ENCODE data around the gene MDP1.

MDP1 gene

GRCh38 chr14:24252289-24253124 is 36.6 kb upstream of the MDP1 start:
- H2AK5ac ChIP-seq (ENCODE audit: low read length): no peak overlapping the region
- WGBS (ENCODE audit: extremely low coverage, insufficient coverage, insufficient read length): no CpG with 5 or more reads among the region's 11 CpGs
- H3K9ac ChIP-seq (ENCODE audit: low read length): no peak overlapping the region

DNA sequence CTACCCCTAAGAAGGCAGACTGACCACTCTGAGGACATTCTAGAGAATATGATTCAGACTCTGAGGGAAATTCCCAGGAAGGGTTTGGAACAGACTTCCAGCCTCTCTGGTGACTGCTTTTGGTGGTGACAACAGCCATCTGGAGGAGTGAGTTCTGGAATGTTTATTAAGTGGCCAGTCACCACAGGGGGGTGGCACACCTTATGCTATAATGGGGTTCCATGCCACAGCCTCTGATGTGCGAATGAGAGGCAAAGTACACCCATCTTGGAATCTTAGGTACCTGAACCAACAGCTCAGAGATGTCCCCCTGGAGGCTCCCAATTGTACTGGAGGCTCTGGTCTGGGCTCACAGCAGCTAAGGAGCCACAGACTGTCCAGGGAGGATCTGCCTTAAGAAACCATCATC is 36.0 kb upstream of the MDP1 start:
- no peak overlapping the region for H2BK120ac ChIP-seq (ENCODE audit: insufficient read depth, low read length, poor library complexity)
- H3K4me1 ChIP-seq (ENCODE audit: control insufficient read depth in 1 of 2, insufficient read depth in 2 of 2, low read length in 2 of 2): peaks cover 3 to 4% of the 10 kb centered on the region in 2 experiments
- H3K36me3 ChIP-seq (ENCODE audit: control insufficient read depth in 1 of 2, insufficient read depth in 2 of 2, low read length in 2 of 2): peaks cover 53 to 61% of the 10 kb centered on the region in 2 experiments
- no peak overlapping the region for H3K14ac ChIP-seq (ENCODE audit: low read length)
- H4K91ac ChIP-seq (ENCODE audit: low read depth, low read length): peak overlapping the region; percentile 53
- no peak overlapping the region for H3K4ac ChIP-seq (ENCODE audit: low read depth, low read length)
- no peak overlapping the region for H3K18ac ChIP-seq (ENCODE audit: low read length)
- H3K9me3 ChIP-seq (ENCODE audit: insufficient read depth, low read depth, low read length): peaks cover 1% of the 10 kb centered on the region
- H4K12ac ChIP-seq (ENCODE audit: low read depth, low read length): no peak overlapping the region
- no peak overlapping the region for H3K9ac ChIP-seq (ENCODE audit: low read length)
- no peak overlapping the region for H2BK5ac ChIP-seq (ENCODE audit: low read depth, low read length, poor library complexity)
- no peak overlapping the region for H2AFZ ChIP-seq (ENCODE audit: insufficient read depth, low read length, poor library complexity)
- no CpG with 5 or more reads among the region's 1 CpG for WGBS (ENCODE audit: extremely low coverage, insufficient coverage, insufficient read length)
- no peaks in the 10 kb centered on the region for H3K27me3 ChIP-seq (ENCODE audit: insufficient read depth, low read length)
- H3K23ac ChIP-seq (ENCODE audit: low read length): no peak overlapping the region
- peak in 1 of 2 donors; percentile 18 for DNase-seq
- H3K4me3 ChIP-seq (ENCODE audit: low read depth, low read length): no peak overlapping the region
- H4K8ac ChIP-seq (ENCODE audit: low read depth, low read length): no peak overlapping the region
- no peaks in the 10 kb centered on the region for H3K79me2 ChIP-seq (ENCODE audit: control insufficient read depth, insufficient read depth, low read length, poor library complexity)
- H3K27ac ChIP-seq (ENCODE audit: low read depth, low read length): peak overlapping the region; percentile 1
- no peak overlapping the region for H2AK5ac ChIP-seq (ENCODE audit: low read length)
- H2BK12ac ChIP-seq (ENCODE audit: low read length): no peak overlapping the region
- H3K4me2 ChIP-seq (ENCODE audit: low read length): no peak overlapping the region
- peaks cover 3% of the 10 kb centered on the region for H3K79me1 ChIP-seq (ENCODE audit: low read length)

More at GRCh38 chr14:24252289-24253124, 36.6 kb upstream of the MDP1 start:
- Histone ChIP-seq H3K27me3 (ENCODE audit: insufficient read depth, low read length) (no peaks in the 10 kb centered on the region), H4K12ac (ENCODE audit: low read depth, low read length) (no peak overlapping the region), H2BK12ac (ENCODE audit: low read length) (no peak overlapping the region), H3K14ac (ENCODE audit: low read length) (no peak overlapping the region), H3K18ac (ENCODE audit: low read length) (no peak overlapping the region), H3K4ac (ENCODE audit: low read depth, low read length) (no peak overlapping the region), H4K91ac (ENCODE audit: low read depth, low read length) (peak overlapping the region; percentile 53), H3K4me3 (ENCODE audit: low read depth, low read length) (no peak overlapping the region), H3K36me3 (ENCODE audit: control insufficient read depth in 1 of 2, insufficient read depth in 2 of 2, low read length in 2 of 2) (peaks cover 56 to 63% of the 10 kb centered on the region in 2 experiments), H3K27ac (ENCODE audit: low read depth, low read length) (peak overlapping the region; percentile 1), H2BK5ac (ENCODE audit: low read depth, low read length, poor library complexity) (no peak overlapping the region), H3K79me2 (ENCODE audit: control insufficient read depth, insufficient read depth, low read length, poor library complexity) (no peaks in the 10 kb centered on the region), H3K4me1 (ENCODE audit: control insufficient read depth in 1 of 2, insufficient read depth in 2 of 2, low read length in 2 of 2) (peaks cover 3 to 4% of the 10 kb centered on the region in 2 experiments), H2BK120ac (ENCODE audit: insufficient read depth, low read length, poor library complexity) (no peak overlapping the region), H3K9me3 (ENCODE audit: insufficient read depth, low read depth, low read length) (peaks cover 1% of the 10 kb centered on the region), H4K8ac (ENCODE audit: low read depth, low read length) (no peak overlapping the region), H3K79me1 (ENCODE audit: low read length) (peaks cover 3% of the 10 kb centered on the region), H2AFZ (ENCODE audit: insufficient read depth, low read length, poor library complexity) (no peak overlapping the region), H3K4me2 (ENCODE audit: low read length) (no peak overlapping the region), H3K23ac (ENCODE audit: low read length) (no peak overlapping the region)
- no peak for DNase-seq

DNA sequence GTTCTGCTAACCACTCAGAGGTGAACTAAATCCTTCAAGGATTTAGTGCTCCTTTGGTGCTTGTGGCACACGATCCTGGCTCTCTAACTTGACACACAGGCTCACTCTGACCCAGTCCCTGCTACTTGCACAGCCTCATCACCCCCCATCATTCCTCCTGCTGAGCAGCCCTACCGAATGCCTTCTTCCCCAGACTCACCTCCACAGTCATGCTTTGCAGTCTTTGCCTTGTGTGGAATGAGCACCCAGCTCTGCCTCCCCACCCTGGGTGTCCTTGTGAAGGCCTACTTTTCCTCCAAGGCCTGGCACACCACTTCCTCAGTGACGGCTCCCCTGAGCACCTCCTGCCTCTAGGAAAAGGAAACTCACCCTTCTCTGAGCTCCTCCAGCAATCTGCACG is 34.5 kb upstream of the MDP1 start:
- peaks cover 3 to 4% of the 10 kb centered on the region in 2 experiments for H3K4me1 ChIP-seq (ENCODE audit: control insufficient read depth in 1 of 2, insufficient read depth in 2 of 2, low read length in 2 of 2)
- H3K79me2 ChIP-seq (ENCODE audit: control insufficient read depth, insufficient read depth, low read length, poor library complexity): no peaks in the 10 kb centered on the region
- no peak overlapping the region for H2BK12ac ChIP-seq (ENCODE audit: low read length)
- no peak overlapping the region for H2BK120ac ChIP-seq (ENCODE audit: insufficient read depth, low read length, poor library complexity)
- no peak overlapping the region for H4K8ac ChIP-seq (ENCODE audit: low read depth, low read length)
- WGBS (ENCODE audit: extremely low coverage, insufficient coverage, insufficient read length): no CpG with 5 or more reads among the region's 4 CpGs
- H3K18ac ChIP-seq (ENCODE audit: low read length): no peak overlapping the region
- DNase-seq: no peak
- H3K36me3 ChIP-seq (ENCODE audit: control insufficient read depth in 1 of 2, insufficient read depth in 2 of 2, low read length in 2 of 2): peaks cover 42 to 49% of the 10 kb centered on the region in 2 experiments
- no peak overlapping the region for H2BK5ac ChIP-seq (ENCODE audit: low read depth, low read length, poor library complexity)
- no peak overlapping the region for H4K91ac ChIP-seq (ENCODE audit: low read depth, low read length)
- H3K14ac ChIP-seq (ENCODE audit: low read length): no peak overlapping the region
- no peak overlapping the region for H3K4me3 ChIP-seq (ENCODE audit: low read depth, low read length)
- no peak overlapping the region for H3K27ac ChIP-seq (ENCODE audit: low read depth, low read length)
- no peak overlapping the region for H3K23ac ChIP-seq (ENCODE audit: low read length)
- H3K4me2 ChIP-seq (ENCODE audit: low read length): no peak overlapping the region
- H3K9me3 ChIP-seq (ENCODE audit: insufficient read depth, low read depth, low read length): no peaks in the 10 kb centered on the region
- H4K12ac ChIP-seq (ENCODE audit: low read depth, low read length): no peak overlapping the region
- H3K4ac ChIP-seq (ENCODE audit: low read depth, low read length): no peak overlapping the region
- H3K9ac ChIP-seq (ENCODE audit: low read length): no peak overlapping the region
- peaks cover 3% of the 10 kb centered on the region for H3K79me1 ChIP-seq (ENCODE audit: low read length)
- no peak overlapping the region for H2AK5ac ChIP-seq (ENCODE audit: low read length)
- H2AFZ ChIP-seq (ENCODE audit: insufficient read depth, low read length, poor library complexity): no peak overlapping the region
- no peaks in the 10 kb centered on the region for H3K27me3 ChIP-seq (ENCODE audit: insufficient read depth, low read length)

GRCh38 chr14:24249230-24250021 is 33.6 kb upstream of the MDP1 start:
- H3K9me3 ChIP-seq (ENCODE audit: insufficient read depth, low read depth, low read length): no peaks in the 10 kb centered on the region
- no peak overlapping the region for H3K14ac ChIP-seq (ENCODE audit: low read length)
- no peak overlapping the region for H3K4me3 ChIP-seq (ENCODE audit: low read depth, low read length)
- H3K4me1 ChIP-seq (ENCODE audit: control insufficient read depth in 1 of 2, insufficient read depth in 2 of 2, low read length in 2 of 2): peaks cover 3 to 4% of the 10 kb centered on the region in 2 experiments
- DNase-seq: no peak
- H3K4me2 ChIP-seq (ENCODE audit: low read length): no peak overlapping the region
- H4K12ac ChIP-seq (ENCODE audit: low read depth, low read length): no peak overlapping the region
- no peaks in the 10 kb centered on the region for H3K79me2 ChIP-seq (ENCODE audit: control insufficient read depth, insufficient read depth, low read length, poor library complexity)
- H2BK120ac ChIP-seq (ENCODE audit: insufficient read depth, low read length, poor library complexity): no peak overlapping the region
- H3K27ac ChIP-seq (ENCODE audit: low read depth, low read length): no peak overlapping the region
- no peaks in the 10 kb centered on the region for H3K27me3 ChIP-seq (ENCODE audit: insufficient read depth, low read length)
- H2BK5ac ChIP-seq (ENCODE audit: low read depth, low read length, poor library complexity): no peak overlapping the region
- H3K79me1 ChIP-seq (ENCODE audit: low read length): peaks cover 3% of the 10 kb centered on the region
- no peak overlapping the region for H3K18ac ChIP-seq (ENCODE audit: low read length)
- H3K9ac ChIP-seq (ENCODE audit: low read length): no peak overlapping the region
- no peak overlapping the region for H4K91ac ChIP-seq (ENCODE audit: low read depth, low read length)
- no peak overlapping the region for H4K8ac ChIP-seq (ENCODE audit: low read depth, low read length)
- no peak overlapping the region for H3K4ac ChIP-seq (ENCODE audit: low read depth, low read length)
- H2BK12ac ChIP-seq (ENCODE audit: low read length): no peak overlapping the region
- no peak overlapping the region for H2AFZ ChIP-seq (ENCODE audit: insufficient read depth, low read length, poor library complexity)
- no peak overlapping the region for H2AK5ac ChIP-seq (ENCODE audit: low read length)
- no peak overlapping the region for H3K23ac ChIP-seq (ENCODE audit: low read length)
- H3K36me3 ChIP-seq (ENCODE audit: control insufficient read depth in 1 of 2, insufficient read depth in 2 of 2, low read length in 2 of 2): peaks cover 33 to 40% of the 10 kb centered on the region in 2 experiments
- WGBS (ENCODE audit: extremely low coverage, insufficient coverage, insufficient read length): no CpG with 5 or more reads among the region's 13 CpGs
